RPMI7951 (cell line): Measurements from ENCODE around the gene MSL3. TPM values are rescaled to one million over a fixed set of nuclear protein-coding genes. Genes with fewer than 3 reads are reported as not detected.

ENCODE experiments used
- DNase-seq: peaks from one replicate; pipeline ENCODE4 v3.0.0-alpha.2; 2012; ENCODE audit warnings: low read depth
- total RNA-seq: library from RNA; depleted of rRNA; stranded (reverse); fragments of >200 nt; shearing (Covaris generic); gene quantifications from 2 replicates; pipeline ENCODE4 v1.2.3, GENCODE V29; 2014

The MSL3 gene
- total RNA-seq, 1 experiment from 2014 or later, result 41.0 TPM

GRCh38 chrX:11759461-11760311, 1.6 kb downstream of the MSL3 start:
- DNase-seq, result peak; percentile 95

DNA sequence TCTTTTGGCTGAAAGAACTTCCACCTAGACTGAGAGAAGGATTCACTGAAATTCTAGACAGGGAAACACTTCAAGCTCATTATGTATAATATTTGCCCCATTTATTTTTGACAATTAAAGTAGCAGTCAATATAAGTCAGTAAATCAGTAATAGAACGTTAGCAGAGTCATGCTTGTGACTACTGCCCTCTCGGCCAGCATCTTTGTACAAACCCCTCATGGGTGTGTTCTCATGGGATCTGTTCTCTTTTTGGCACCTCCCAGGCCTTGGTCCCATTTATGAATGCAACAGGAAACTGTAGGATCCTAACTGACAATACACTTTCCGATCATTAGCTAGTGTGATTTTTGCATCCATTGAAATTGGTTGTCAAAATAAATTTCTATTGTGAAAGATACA, 2.9 kb downstream of the MSL3 start:
- DNase-seq, result no peak

DNA sequence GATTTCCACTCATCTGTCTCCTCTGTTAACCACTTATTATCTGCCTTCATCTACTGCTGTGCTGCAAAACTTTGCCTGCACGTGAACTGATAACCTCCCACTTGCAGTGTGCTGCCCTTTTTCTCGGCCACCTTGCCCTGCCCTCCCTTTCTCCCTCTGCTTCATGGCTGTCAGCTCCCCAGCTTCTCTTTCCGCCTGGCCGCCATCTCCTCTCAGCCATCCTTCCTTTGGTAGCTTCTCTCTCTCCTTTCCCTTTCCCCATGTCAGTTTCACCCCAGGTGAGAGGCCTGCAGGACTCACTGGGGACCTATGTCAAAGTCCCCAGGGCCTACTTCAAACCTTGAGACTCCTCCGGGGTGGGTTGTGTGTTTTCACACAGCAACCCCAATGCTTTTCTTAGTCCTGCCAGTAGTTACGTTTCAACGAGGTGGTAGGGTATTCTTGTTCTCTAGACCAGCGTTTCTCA, 6.6 kb downstream of the MSL3 start:
- DNase-seq, result no peak

- no peak for DNase-seq
Measured at GRCh38 chrX:11765449-11765848, 7.4 kb downstream of the MSL3 start.

GRCh38 chrX:11766487-11766886, 8.4 kb downstream of the MSL3 start:
- DNase-seq, result no peak

GRCh38 chrX:11768039-11768438, 10.0 kb downstream of the MSL3 start:
- DNase-seq, result no peak

GRCh38 chrX:11770320-11770719, 12.3 kb downstream of the MSL3 start:
- peak; percentile 54 for DNase-seq

GRCh38 chrX:11778230-11778629, 20.2 kb downstream of the MSL3 start:
- no peak for DNase-seq

- no peak for DNase-seq
Measured at GRCh38 chrX:11781133-11781532, 23.1 kb downstream of the MSL3 start.

DNA sequence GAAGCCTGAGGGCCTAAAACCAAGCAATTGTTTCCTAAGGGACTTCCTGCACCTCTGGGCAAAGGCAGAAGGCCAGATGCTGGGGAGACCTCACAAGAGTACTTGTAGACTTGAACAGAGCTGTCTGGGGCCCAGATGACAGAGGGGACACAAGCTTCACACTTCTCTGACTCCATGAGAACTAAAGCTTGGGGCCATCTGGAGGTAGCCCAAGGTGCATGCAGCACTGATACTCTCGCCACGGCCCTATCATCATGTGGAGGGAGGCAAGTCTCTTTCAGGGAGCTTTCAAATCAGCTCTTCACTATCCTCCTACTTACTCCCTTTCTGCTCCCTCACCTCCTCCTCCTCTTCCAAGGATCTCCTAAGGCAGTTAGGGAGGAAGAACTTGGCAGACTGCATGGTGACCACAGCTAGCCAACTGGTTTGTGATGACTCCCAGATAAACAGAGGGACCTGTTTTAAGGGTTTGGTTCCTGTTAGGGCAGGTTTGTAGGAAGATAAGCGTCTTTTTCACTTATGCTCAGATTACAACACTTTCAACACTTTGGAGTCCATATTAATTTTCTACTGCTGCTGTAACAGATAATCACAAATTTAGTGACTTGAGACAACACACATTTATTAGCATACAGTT, 23.8 kb downstream of the MSL3 start:
- peak; percentile 1 for DNase-seq

- no peak for DNase-seq
Measured at GRCh38 chrX:11784543-11784942, 26.5 kb downstream of the MSL3 start.

- no peak for DNase-seq
Measured at GRCh38 chrX:11786862-11787261, 28.8 kb downstream of the MSL3 start.

DNA sequence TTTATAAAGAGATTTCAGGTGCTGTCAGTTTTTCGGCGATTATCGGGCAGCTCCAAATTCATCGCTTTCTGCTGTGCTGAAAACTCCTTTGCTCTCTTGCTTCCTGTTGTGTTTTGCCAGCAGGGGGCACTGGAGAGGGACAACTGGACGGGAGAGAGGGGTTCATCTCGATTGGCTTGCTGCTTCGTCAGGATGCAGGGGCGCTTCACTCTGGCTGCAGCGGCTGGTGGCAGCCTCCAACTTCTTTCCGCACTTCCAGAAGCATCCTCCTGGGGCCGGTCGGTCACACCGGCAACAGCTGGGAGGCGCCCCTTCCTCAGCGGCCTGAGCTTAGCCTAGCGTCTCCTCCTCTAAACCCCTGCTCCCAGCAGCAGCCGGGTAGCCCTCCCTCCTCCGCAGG, 29.5 kb downstream of the MSL3 start:
- peak; percentile 45 for DNase-seq

GRCh38 chrX:11789809-11790208, 31.8 kb downstream of the MSL3 start:
- DNase-seq, result no peak

DNA sequence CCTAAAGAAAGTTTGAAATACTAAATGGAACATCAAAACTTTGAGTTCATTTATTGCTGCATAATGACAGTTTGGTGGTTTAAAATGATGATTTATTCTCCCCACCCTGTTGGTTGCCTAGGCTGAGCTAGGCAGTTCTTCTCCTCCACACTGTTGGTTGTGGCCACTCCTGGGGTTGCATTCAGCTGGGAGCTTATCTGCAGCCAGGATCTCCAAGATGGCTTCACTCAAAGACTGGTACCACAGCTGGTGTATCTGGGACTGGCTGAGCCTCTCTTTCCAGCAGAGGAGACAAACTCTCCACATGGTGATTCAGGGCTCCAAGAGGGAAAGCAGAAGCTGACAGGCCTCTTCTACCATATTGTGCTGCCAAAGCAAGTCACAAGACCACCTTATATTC, 33.1 kb downstream of the MSL3 start:
- peak; percentile 1 for DNase-seq

- no peak for DNase-seq
Measured at GRCh38 chrX:11791537-11791936, 33.5 kb downstream of the MSL3 start.

GRCh38 chrX:11792461-11793421, 34.7 kb downstream of the MSL3 start:
- DNase-seq, result no peak

- no peak for DNase-seq
Measured at GRCh38 chrX:11793734-11794133, 35.7 kb downstream of the MSL3 start.

DNA sequence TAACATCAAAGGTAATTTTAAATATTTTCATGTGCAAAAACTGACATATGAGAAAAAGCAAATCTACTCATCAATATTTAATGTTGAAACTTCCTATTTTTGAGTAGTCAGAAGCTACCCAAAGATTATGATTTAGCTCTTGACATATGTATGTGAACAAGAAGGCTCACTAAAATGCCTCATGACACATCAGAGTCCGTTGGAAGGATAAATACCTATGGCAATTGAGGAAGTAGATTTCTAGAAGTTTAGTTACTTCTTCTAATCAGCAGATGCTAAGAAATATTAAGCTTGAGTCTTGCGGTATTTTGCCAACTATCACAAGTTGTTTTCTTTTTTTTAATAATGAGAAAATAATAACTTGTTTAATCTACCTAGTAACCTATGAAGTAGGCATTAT, 55.3 kb downstream of the MSL3 start:
- no peak for DNase-seq
